ENCODE data around the gene UBAC2.
"Not testable (repeated sequence)": the region's sequence is repeated elsewhere in the genome, so short reads cannot be mapped to it uniquely, and the experiment has no call there.

UBAC2 gene

GRCh38 chr13:99392470-99393135 is 191.9 kb downstream of the UBAC2 start:
- no peak for TF ChIP-seq CTCF (IDR thresholded peaks at IDR 0.05; ENCODE audit: low read length, missing control alignments)
- H3K4me3 ChIP-seq (replicated peaks; ENCODE audit: low read depth, low read length), result no peak overlapping the region
- no peak for DNase-seq (ENCODE audit: low read depth)

GRCh38 chr13:99393391-99393790 is 192.7 kb downstream of the UBAC2 start:
- H3K4me3 ChIP-seq (replicated peaks; ENCODE audit: low read depth, low read length); DNase-seq (ENCODE audit: low read depth): not testable (repeated sequence)

- DNase-seq (ENCODE audit: low read depth), result no peak
- TF ChIP-seq CTCF (IDR thresholded peaks at IDR 0.05; ENCODE audit: low read length, missing control alignments), result no peak
- H3K4me3 ChIP-seq (replicated peaks; ENCODE audit: low read depth, low read length), result no peak overlapping the region
Measured at GRCh38 chr13:99393791-99394735, 193.4 kb downstream of the UBAC2 start.

- no peak for TF ChIP-seq CTCF (IDR thresholded peaks at IDR 0.05; ENCODE audit: low read length, missing control alignments)
- DNase-seq (ENCODE audit: low read depth), result no peak
- H3K4me3 ChIP-seq (replicated peaks; ENCODE audit: low read depth, low read length), result no peak overlapping the region
Measured at GRCh38 chr13:99395436-99395835, 194.8 kb downstream of the UBAC2 start.

- H3K4me3 ChIP-seq (replicated peaks; ENCODE audit: low read depth, low read length), result no peak overlapping the region
- no peak for DNase-seq (ENCODE audit: low read depth)
- no peak for TF ChIP-seq CTCF (IDR thresholded peaks at IDR 0.05; ENCODE audit: low read length, missing control alignments)
Measured at GRCh38 chr13:99396446-99396845, 195.8 kb downstream of the UBAC2 start.

GRCh38 chr13:99398071-99398470 is 197.4 kb downstream of the UBAC2 start:
- DNase-seq (ENCODE audit: low read depth), result no peak
- no peak for TF ChIP-seq CTCF (IDR thresholded peaks at IDR 0.05; ENCODE audit: low read length, missing control alignments)
- H3K4me3 ChIP-seq (replicated peaks; ENCODE audit: low read depth, low read length), result no peak overlapping the region

- H3K4me3 ChIP-seq (replicated peaks; ENCODE audit: low read depth, low read length), result no peak overlapping the region
Measured at GRCh38 chr13:99398916-99399622, 198.4 kb downstream of the UBAC2 start.

More at GRCh38 chr13:99398916-99399622, 198.4 kb downstream of the UBAC2 start:
- no peak for TF ChIP-seq CTCF (IDR thresholded peaks at IDR 0.05; ENCODE audit: low read length, missing control alignments)
- DNase-seq (ENCODE audit: low read depth), result no peak
